ENCODE results near the gene YTHDC2.

The YTHDC2 gene

GRCh38 chr5:113495422-113495841 is 18.1 kb upstream of the YTHDC2 start:
- Histone ChIP-seq H3K27ac (replicated peaks) (no peak overlapping the region), H3K4me3 (replicated peaks; ENCODE audit: insufficient read depth, low read length) (no peak overlapping the region), H3K27me3 (ENCODE audit: insufficient read depth, poor library complexity, severe bottlenecking) (no peaks in the 10 kb centered on the region)
- TF ChIP-seq GABPA (IDR thresholded peaks at IDR 0.05; ENCODE audit: low read depth): no peak
- no peak for DNase-seq (ENCODE audit: low read depth in 1 of 2, low spot score in 1 of 2)

DNA sequence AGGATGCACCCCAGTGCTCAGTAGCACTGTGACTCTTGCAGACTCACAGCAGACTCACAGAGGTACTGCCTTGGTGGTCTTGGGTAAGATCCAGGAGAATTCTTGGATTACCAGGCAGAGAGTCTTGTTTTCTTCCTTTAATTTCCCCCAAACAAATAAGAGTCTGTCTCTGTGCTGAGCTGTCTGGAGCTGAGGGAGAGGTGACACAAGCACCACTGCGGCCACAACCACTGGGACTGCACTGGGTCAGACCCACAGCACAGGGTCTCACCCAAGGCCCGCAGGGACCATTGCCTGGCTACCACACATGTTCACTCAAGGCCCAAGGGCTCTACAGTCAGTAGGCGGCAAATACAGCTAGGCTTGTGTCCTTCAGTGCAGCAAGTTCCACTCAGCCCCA is 11.4 kb upstream of the YTHDC2 start:
- DNase-seq (ENCODE audit: low read depth in 1 of 2, low spot score in 1 of 2): no peak
- TF ChIP-seq, protein P1, sequence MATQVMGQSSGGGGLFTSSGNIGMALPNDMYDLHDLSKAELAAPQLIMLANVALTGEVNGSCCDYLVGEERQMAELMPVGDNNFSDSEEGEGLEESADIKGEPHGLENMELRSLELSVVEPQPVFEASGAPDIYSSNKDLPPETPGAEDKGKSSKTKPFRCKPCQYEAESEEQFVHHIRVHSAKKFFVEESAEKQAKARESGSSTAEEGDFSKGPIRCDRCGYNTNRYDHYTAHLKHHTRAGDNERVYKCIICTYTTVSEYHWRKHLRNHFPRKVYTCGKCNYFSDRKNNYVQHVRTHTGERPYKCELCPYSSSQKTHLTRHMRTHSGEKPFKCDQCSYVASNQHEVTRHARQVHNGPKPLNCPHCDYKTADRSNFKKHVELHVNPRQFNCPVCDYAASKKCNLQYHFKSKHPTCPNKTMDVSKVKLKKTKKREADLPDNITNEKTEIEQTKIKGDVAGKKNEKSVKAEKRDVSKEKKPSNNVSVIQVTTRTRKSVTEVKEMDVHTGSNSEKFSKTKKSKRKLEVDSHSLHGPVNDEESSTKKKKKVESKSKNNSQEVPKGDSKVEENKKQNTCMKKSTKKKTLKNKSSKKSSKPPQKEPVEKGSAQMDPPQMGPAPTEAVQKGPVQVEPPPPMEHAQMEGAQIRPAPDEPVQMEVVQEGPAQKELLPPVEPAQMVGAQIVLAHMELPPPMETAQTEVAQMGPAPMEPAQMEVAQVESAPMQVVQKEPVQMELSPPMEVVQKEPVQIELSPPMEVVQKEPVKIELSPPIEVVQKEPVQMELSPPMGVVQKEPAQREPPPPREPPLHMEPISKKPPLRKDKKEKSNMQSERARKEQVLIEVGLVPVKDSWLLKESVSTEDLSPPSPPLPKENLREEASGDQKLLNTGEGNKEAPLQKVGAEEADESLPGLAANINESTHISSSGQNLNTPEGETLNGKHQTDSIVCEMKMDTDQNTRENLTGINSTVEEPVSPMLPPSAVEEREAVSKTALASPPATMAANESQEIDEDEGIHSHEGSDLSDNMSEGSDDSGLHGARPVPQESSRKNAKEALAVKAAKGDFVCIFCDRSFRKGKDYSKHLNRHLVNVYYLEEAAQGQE (IDR thresholded peaks at IDR 0.05; ENCODE audit: insufficient replicate concordance, low read depth): no peak
- TF ChIP-seq SPI1 (IDR thresholded peaks at IDR 0.05; ENCODE audit: borderline replicate concordance, low read depth): no peak
- TF ChIP-seq POLR2AphosphoS5 (IDR thresholded peaks at IDR 0.05; ENCODE audit: low read depth): no peak
- no peak for TF ChIP-seq CTCF (IDR thresholded peaks at IDR 0.05; ENCODE audit: insufficient read depth, low read length)
- no peak for TF ChIP-seq GABPA (IDR thresholded peaks at IDR 0.05; ENCODE audit: low read depth)
- Histone ChIP-seq H3K27me3 (ENCODE audit: insufficient read depth, poor library complexity, severe bottlenecking) (no peaks in the 10 kb centered on the region), H3K27ac (replicated peaks) (no peak overlapping the region), H3K4me3 (replicated peaks; ENCODE audit: insufficient read depth, low read length) (no peak overlapping the region)

- H3K27me3 ChIP-seq (ENCODE audit: insufficient read depth, poor library complexity, severe bottlenecking): no peaks in the 10 kb centered on the region
- no peak for TF ChIP-seq POLR2AphosphoS5 (IDR thresholded peaks at IDR 0.05; ENCODE audit: low read depth)
- H3K27ac ChIP-seq (replicated peaks): no peak overlapping the region
- no peak overlapping the region for H3K4me3 ChIP-seq (replicated peaks; ENCODE audit: insufficient read depth, low read length)
- DNase-seq (ENCODE audit: low read depth in 1 of 2, low spot score in 1 of 2): no peak
Observed at GRCh38 chr5:113503146-113503545, 10.3 kb upstream of the YTHDC2 start.

DNA sequence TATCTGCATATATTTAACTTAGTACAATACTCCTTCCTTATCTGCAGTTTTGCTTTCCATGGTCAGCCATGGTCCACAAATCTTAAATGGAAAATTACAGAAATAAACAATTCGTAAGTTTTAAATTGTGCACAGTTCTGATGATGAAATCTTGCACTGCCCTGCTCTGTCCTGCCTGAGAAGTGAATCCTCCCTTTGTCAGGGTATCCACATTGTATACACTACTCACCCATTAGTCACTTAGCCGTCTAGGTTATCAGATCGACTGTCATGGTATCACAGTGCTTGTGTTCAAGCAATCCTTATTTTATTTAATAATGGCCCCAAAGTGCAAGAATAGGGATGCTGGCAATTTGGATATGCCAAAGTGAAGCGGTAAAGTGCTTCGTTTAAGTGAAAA is 8.3 kb upstream of the YTHDC2 start:
- Histone ChIP-seq H3K27me3 (ENCODE audit: insufficient read depth, poor library complexity, severe bottlenecking) (no peaks in the 10 kb centered on the region), H3K4me3 (replicated peaks; ENCODE audit: insufficient read depth, low read length) (no peak overlapping the region), H3K27ac (replicated peaks) (no peak overlapping the region)
- DNase-seq (ENCODE audit: low read depth in 1 of 2, low spot score in 1 of 2): no peak
- TF ChIP-seq POLR2AphosphoS5 (IDR thresholded peaks at IDR 0.05; ENCODE audit: low read depth) (no peak), SPI1 (IDR thresholded peaks at IDR 0.05; ENCODE audit: borderline replicate concordance, low read depth) (no peak), CTCF (IDR thresholded peaks at IDR 0.05; ENCODE audit: insufficient read depth, low read length) (no peak), GABPA (IDR thresholded peaks at IDR 0.05; ENCODE audit: low read depth) (no peak)
- TF ChIP-seq, protein P1 (IDR thresholded peaks at IDR 0.05; ENCODE audit: insufficient replicate concordance, low read depth): no peak

DNA sequence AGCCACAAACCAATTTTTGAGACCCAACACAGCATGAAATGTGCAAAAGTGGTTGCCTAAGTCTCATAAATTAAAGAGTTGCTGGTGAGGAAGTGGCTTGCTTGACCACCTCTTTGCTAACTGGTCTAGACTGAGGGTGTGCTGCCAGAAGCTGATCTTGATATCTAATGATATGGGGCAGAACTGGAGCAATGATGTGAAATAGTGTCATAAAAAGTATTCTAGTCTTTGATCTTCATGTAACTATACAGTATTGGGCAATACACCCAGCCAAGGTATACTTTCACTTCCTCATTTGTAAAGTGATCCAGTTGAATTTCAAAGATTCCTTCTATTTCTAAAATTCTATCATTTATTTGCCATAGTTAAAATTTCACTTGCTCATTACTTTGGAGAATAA is 5.9 kb upstream of the YTHDC2 start:
- Histone ChIP-seq H3K27me3 (ENCODE audit: insufficient read depth, poor library complexity, severe bottlenecking) (no peaks in the 10 kb centered on the region), H3K4me3 (replicated peaks; ENCODE audit: insufficient read depth, low read length) (no peak overlapping the region), H3K27ac (replicated peaks) (no peak overlapping the region)
- TF ChIP-seq CTCF (IDR thresholded peaks at IDR 0.05; ENCODE audit: insufficient read depth, low read length) (no peak), SPI1 (IDR thresholded peaks at IDR 0.05; ENCODE audit: borderline replicate concordance, low read depth) (peak; percentile 53)
- no peak for DNase-seq (ENCODE audit: low read depth in 1 of 2, low spot score in 1 of 2)
